Calu3 (cell line): Measurements from ENCODE around the gene PARP3. TPM values are rescaled to one million over a fixed set of nuclear protein-coding genes. Genes with fewer than 3 reads are reported as not detected.

ENCODE experiments used
- BruUV-seq: library from RNA; stranded (reverse); fragments of 400-500 nt; replicated peaks from 2 replicates; lab custom pipeline; 2021; lab: Mats Ljungman, UMichigan
- CTCF ChIA-PET: fragments of 300-600 bp; sonication (Branson Sonifier 250); formaldehyde crosslinking; loops from one replicate; lab custom pipeline; 2022; ENCODE audit warnings: antibody characterized with exemption; lab: Charles Lee
- DNase-seq: peaks from one replicate; pipeline ENCODE4 v3.0.0; 2022
- H3K27ac Mint-ChIP-seq: one replicate; pipeline ENCODE4 v1.8.0; 2022; ENCODE audit warnings: mixed read lengths; ENCODE audit not compliant: unreplicated experiment
- H3K27me3 Mint-ChIP-seq: one replicate; pipeline ENCODE4 v1.8.0; 2022; ENCODE audit warnings: mixed read lengths; ENCODE audit not compliant: unreplicated experiment
- H3K36me3 Mint-ChIP-seq: one replicate; pipeline ENCODE4 v1.8.0; 2022; ENCODE audit warnings: mild to moderate bottlenecking, moderate library complexity, mixed read lengths; ENCODE audit not compliant: insufficient read depth, unreplicated experiment
- H3K4me1 Mint-ChIP-seq: one replicate; pipeline ENCODE4 v1.8.0; 2022; ENCODE audit warnings: mild to moderate bottlenecking, low read depth, mixed read lengths; ENCODE audit not compliant: unreplicated experiment
- H3K4me3 Mint-ChIP-seq: one replicate; pipeline ENCODE4 v1.8.0; 2022; ENCODE audit warnings: mild to moderate bottlenecking, low read depth, moderate library complexity, mixed read lengths; ENCODE audit not compliant: unreplicated experiment
- H3K9me3 Mint-ChIP-seq: one replicate; pipeline ENCODE4 v1.8.0; 2022; ENCODE audit warnings: low read depth, mixed read lengths; ENCODE audit not compliant: unreplicated experiment
- intact Hi-C: fragments of 100-400 bp; cut with micrococcal nuclease; formaldehyde crosslinking; loops from one replicate; pipeline ENCODE4 v1.10.0; 2022; ENCODE audit not compliant: unreplicated experiment
- total RNA-seq: library from RNA; stranded (reverse); gene quantifications from 2 replicates; pipeline ENCODE4 v1.2.3, GENCODE V29; 2022
- TF ChIP-seq, protein P1 (sequence below): fragments of 200-600 bp; IDR thresholded peaks from one replicate; pipeline ENCODE4 v1.8.0; 2022; ENCODE audit warnings: antibody characterized with exemption; ENCODE audit not compliant: unreplicated experiment

Gene PARP3
- total RNA-seq, 1 experiment from 2014 or later, result 15.0 TPM

DNA sequence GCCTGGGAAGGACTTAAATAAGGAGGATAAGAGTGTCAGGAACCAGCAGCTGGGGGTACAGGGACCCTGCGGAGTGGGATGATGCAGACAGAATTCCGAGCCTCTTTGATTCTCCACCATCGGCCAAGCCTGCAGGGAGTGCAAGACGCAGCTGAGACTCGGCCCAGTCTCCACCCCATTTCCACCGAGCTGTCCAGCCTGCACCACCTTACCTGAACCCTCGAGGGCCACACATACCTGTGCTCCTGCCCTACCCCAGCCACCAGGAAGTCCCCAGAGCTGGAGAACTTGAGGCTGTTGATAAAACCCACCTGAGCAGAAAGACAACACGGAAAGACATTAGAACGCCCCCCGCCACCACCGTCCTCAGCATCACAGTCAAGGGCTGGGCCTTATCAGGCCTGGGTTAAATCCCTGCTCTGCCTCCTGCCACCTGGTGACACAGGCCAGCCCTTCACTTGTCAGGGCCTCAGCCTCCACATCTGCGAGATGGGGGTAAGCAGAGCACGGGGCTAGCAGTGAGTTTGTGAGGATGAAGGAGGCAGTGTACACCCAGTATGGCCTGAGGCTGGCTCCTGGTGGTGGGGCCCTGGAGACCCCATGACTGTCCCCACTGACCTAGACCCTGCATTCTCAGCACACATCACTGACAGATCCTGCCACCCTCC, 8.6 kb upstream of the PARP3 start:
- CTCF ChIA-PET, result no interaction called here
- no peaks in the 10 kb centered on the region for H3K9me3 Mint-ChIP-seq
- no peak for DNase-seq
- H3K36me3 Mint-ChIP-seq, result peaks cover 33% of the 10 kb centered on the region
- TF ChIP-seq, protein P1, sequence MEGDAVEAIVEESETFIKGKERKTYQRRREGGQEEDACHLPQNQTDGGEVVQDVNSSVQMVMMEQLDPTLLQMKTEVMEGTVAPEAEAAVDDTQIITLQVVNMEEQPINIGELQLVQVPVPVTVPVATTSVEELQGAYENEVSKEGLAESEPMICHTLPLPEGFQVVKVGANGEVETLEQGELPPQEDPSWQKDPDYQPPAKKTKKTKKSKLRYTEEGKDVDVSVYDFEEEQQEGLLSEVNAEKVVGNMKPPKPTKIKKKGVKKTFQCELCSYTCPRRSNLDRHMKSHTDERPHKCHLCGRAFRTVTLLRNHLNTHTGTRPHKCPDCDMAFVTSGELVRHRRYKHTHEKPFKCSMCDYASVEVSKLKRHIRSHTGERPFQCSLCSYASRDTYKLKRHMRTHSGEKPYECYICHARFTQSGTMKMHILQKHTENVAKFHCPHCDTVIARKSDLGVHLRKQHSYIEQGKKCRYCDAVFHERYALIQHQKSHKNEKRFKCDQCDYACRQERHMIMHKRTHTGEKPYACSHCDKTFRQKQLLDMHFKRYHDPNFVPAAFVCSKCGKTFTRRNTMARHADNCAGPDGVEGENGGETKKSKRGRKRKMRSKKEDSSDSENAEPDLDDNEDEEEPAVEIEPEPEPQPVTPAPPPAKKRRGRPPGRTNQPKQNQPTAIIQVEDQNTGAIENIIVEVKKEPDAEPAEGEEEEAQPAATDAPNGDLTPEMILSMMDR, result no peak
- H3K4me3 Mint-ChIP-seq, result no peak overlapping the region
- H3K27me3 Mint-ChIP-seq, result no peaks in the 10 kb centered on the region
- intact Hi-C loops, result no loop called here
- BruUV-seq, result no TSS peak
- H3K27ac Mint-ChIP-seq, result no peak overlapping the region
- no peaks in the 10 kb centered on the region for H3K4me1 Mint-ChIP-seq

DNA sequence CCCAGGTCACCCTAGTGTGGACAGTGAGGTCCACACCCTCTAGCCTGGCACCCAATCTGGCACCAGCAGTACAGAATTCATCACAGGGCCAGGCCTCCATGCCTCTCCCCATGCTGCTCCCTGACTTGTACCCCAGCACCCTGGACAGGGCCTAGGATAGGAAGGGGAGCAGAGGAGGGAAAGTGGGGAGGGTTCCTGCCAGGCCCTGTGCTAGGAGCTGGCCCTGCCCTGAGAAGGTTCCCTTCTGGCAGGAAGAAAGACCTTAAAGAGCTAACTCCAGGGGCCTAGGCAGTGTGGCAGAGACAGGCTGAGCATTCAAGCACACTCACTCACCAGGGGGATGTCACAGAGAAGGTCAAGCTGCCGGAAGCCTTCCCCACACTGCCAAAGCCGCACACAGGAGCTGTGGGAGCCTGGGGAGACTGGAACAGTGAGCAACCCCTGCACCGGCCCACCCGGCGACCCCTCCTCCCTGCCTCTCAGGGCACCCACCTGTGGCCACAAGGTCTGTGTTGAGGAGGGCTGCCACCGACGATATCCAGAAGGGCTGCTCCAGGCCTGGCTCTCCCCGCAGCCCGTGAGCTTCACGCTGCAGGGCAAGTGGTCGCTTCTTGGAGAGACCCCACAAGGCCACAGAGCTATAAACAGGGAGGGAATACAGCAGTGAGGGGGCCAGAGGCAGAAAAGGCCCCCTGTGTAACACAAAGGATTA, 7.9 kb upstream of the PARP3 start:
- H3K27ac Mint-ChIP-seq, result no peak overlapping the region
- no TSS peak for BruUV-seq
- peaks cover 36% of the 10 kb centered on the region for H3K36me3 Mint-ChIP-seq
- intact Hi-C loops, result no loop called here
- H3K4me3 Mint-ChIP-seq, result no peak overlapping the region
- no peak for DNase-seq
- no peaks in the 10 kb centered on the region for H3K9me3 Mint-ChIP-seq
- CTCF ChIA-PET, result no interaction called here
- TF ChIP-seq, protein P1, result no peak
- no peaks in the 10 kb centered on the region for H3K4me1 Mint-ChIP-seq
- H3K27me3 Mint-ChIP-seq, result no peaks in the 10 kb centered on the region

DNA sequence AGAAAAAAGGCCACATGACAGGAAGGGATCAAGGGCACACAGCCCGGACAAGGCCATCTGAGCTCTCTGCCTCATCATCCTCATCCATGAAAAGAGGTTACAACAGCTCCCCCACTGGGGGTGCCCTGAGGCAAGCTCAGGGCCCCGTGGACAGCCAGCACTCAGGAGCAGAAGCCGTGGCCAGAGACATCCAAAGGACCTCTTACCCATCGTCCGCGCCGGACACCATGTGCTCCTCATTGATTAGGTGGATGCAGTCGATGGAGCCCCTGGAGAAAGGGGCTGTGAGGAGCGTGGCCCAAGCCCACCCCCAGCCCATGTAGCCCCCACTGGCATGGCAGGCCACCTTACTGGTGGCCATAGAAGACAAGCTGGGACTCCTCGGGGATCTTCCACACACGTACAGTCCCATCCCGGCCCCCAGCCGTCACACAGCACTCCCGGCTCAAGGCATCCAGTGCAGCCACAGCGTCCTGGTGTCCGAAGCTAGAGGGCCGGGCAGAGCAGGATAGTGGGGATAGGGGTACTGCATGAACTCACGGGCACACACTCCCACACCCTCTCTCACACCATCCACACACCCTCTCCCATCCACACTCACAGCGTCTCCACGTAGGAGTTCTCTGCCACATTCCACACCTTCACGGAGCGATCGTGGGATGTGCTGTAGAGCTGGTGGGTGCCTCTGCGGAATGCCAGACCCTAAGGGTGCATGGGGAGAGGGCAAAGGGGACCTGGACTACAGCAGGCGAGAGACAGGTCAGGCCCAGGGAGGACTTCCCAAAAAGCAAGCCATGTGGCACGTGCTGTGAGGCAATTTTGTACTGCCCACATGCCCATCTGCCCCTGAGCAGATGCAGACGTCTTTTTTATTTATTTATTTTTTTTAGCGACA, 6.9 kb upstream of the PARP3 start:
- Mint-ChIP-seq H3K36me3 (peaks cover 38% of the 10 kb centered on the region), H3K27me3 (no peaks in the 10 kb centered on the region), H3K4me3 (no peak overlapping the region), H3K27ac (no peak overlapping the region), H3K4me1 (no peaks in the 10 kb centered on the region), H3K9me3 (no peaks in the 10 kb centered on the region)
- intact Hi-C loops, result no loop called here
- TF ChIP-seq, protein P1, result no peak
- no peak for DNase-seq
- no TSS peak for BruUV-seq
- CTCF ChIA-PET, result interaction anchor here (0.6 kb wide), 1 partner anchor 34 kb away, joined by 10 read pairs; no protein-coding TSS in a partner anchor
